CD8-positive, alpha-beta memory T cell (primary cell): ENCODE measurements around the gene ACTRT3. TPM values are rescaled to one million over a fixed set of nuclear protein-coding genes. Genes with fewer than 3 reads are reported as not detected.
A peak's percentile ranks its signal among the peaks of the same experiment; 100 is the strongest.

Experiments
- CTCF ChIA-PET: fragments of 350-600 bp; sonication (Branson Sonifier 250); formaldehyde crosslinking; loops from one replicate; lab custom pipeline; 2021; ENCODE audit warnings: antibody characterized with exemption; lab: Charles Lee
- POLR2A ChIA-PET: fragments of 350-600 bp; sonication (Branson Sonifier 250); formaldehyde crosslinking; loops from one replicate; lab custom pipeline; 2021; ENCODE audit warnings: antibody characterized with exemption; lab: Charles Lee
- DNase-seq, 5 donors: peaks; one replicate each; pipeline versions ENCODE4 v3.0.0 to v3.0.0-alpha.2; 2020 to 2022; ENCODE audit warnings: mixed read lengths in 1 of 5
- H3K27ac ChIP-seq: one replicate; pipeline ENCODE4 v1.7.0; 2013; ENCODE audit warnings: low read depth, mild to moderate bottlenecking, low read length, moderate library complexity
- H3K27me3 ChIP-seq: 2 replicates; pipeline ENCODE4 v1.7.0; 2013; ENCODE audit warnings: low read length, mild to moderate bottlenecking; ENCODE audit not compliant: insufficient read depth, poor library complexity, severe bottlenecking
- H3K36me3 ChIP-seq: 2 replicates; pipeline ENCODE4 v1.7.0; 2013; ENCODE audit warnings: mild to moderate bottlenecking, low read length, moderate library complexity; ENCODE audit not compliant: insufficient read depth
- H3K4me1 ChIP-seq: 2 replicates; pipeline ENCODE4 v1.7.0; 2013; ENCODE audit warnings: mild to moderate bottlenecking, low read length, moderate library complexity; ENCODE audit not compliant: insufficient read depth
- H3K4me3 ChIP-seq: 2 replicates; pipeline ENCODE4 v1.7.0; 2013; ENCODE audit warnings: mild to moderate bottlenecking, low read length
- H3K9me3 ChIP-seq: 2 replicates; pipeline ENCODE4 v1.7.0; 2013; ENCODE audit warnings: mild to moderate bottlenecking, low read length
- H3K27ac Mint-ChIP-seq, 8 donors: one replicate each; pipeline ENCODE4 v1.8.0; 2020 to 2021; ENCODE audit warnings: mixed read lengths in 8 of 8, mild to moderate bottlenecking in 6 of 8, inconsistent platforms in 3 of 8, moderate library complexity in 3 of 8
- H3K27me3 Mint-ChIP-seq, 2 donors: one replicate each; pipeline ENCODE4 v1.8.0; 2020 to 2021; ENCODE audit warnings: mixed read lengths in 2 of 2, mild to moderate bottlenecking in 1 of 2, moderate library complexity in 1 of 2
- H3K36me3 Mint-ChIP-seq, 3 donors: one replicate each; pipeline ENCODE4 v1.8.0; 2020 to 2021; ENCODE audit warnings: mixed read lengths in 3 of 3, inconsistent platforms in 1 of 3, mild to moderate bottlenecking in 1 of 3
- H3K4me1 Mint-ChIP-seq, 3 donors: one replicate each; pipeline ENCODE4 v1.8.0; 2020 to 2021; ENCODE audit warnings: mixed read lengths in 3 of 3, inconsistent platforms in 1 of 3, mild to moderate bottlenecking in 1 of 3
- H3K4me3 Mint-ChIP-seq, 7 donors: one replicate each; pipeline ENCODE4 v1.8.0; 2020 to 2021; ENCODE audit warnings: mixed read lengths in 7 of 7, mild to moderate bottlenecking in 6 of 7, moderate library complexity in 4 of 7, inconsistent platforms in 2 of 7
- H3K9me3 Mint-ChIP-seq, 5 donors: one replicate each; pipeline ENCODE4 v1.8.0; 2020 to 2022; ENCODE audit warnings: mixed read lengths in 5 of 5, mild to moderate bottlenecking in 3 of 5, moderate library complexity in 2 of 5, inconsistent platforms in 1 of 5
- polyA plus RNA-seq: library from polyadenylated mRNA; unstranded; fragments of 300-500 nt; fragmentation: Illumina TruSeq; gene quantifications from one replicate; pipeline ENCODE4 v1.2.3, GENCODE V29; 2021
- total RNA-seq, 2 experiments: library from RNA; stranded (reverse); gene quantifications; one replicate each; pipeline ENCODE4 v1.2.3, GENCODE V29; 2021

The ACTRT3 gene
- total and polyA plus RNA-seq, 3 experiments from 2014 or later: 0.20 to 2.6 (median 2.5) TPM

DNA sequence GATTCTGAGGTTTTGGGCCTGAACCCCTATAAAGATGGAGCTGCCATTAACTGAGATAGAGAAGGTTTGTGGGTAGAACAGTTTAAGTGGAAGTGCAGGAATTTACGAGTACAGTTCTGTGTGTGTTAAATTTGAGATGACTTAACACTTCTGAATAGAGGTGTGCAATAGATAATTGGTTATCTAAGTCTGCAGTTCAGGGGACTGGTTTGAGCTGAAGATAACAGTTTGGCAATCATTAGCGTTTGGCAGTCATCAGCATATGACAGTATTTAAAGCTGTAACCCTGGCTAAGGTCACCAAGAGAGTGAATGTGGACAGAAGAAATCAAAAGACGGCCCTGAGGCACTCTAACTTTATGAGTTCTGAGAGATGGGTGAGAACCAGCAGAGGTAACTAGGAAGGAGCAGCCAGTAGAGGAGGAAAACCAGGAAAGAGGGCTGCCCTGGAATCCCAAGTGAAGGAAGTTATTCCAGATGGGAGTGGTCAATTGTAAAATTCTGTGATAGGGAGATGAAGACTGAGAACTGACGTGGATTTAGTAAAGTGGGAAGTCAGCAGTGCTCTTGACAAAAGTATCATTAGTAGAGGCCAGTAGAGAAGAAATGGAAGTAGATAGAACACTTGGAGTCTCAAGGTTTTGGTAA lies 12.0 kb upstream of the ACTRT3 start:
- H3K4me3 Mint-ChIP-seq: peak overlapping the region in 4 of 7 donors; percentile 58 to 83 (median 70)
- peaks cover 43 to 58% (median 54%) of the 10 kb centered on the region in 3 donors for H3K4me1 Mint-ChIP-seq
- POLR2A ChIA-PET: no interaction called here

DNA sequence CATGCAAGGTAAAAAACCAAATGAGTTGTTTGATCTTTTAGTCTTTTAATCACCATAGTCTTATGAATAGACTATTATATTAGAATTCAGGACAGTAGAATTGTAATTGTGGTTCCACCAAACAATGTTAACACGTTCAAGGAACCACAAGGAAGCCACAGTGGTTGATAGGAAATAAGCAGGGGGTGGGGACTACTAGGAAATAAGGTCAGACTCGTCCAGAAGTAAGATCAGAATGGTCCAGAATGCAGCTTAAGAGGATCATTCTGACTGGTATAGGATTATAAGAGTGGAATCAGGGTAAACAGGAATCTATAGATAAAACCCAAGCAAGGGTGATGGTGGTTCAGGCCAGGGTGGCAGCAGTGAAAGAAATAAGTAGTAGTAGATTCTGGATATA lies 11.4 kb upstream of the ACTRT3 start:
- Histone ChIP-seq H3K36me3 (peaks cover 25% of the 10 kb centered on the region), H3K27me3 (no peaks in the 10 kb centered on the region), H3K27ac (no peak overlapping the region), H3K4me1 (peaks cover 17% of the 10 kb centered on the region), H3K9me3 (no peaks in the 10 kb centered on the region), H3K4me3 (no peak overlapping the region)
- Mint-ChIP-seq H3K27me3 (no peaks in the 10 kb centered on the region), H3K4me3 (peak overlapping the region; percentile 0 to 83 (median 58)), H3K9me3 (no peaks in the 10 kb centered on the region), H3K36me3 (peaks cover 13 to 83% (median 28%) of the 10 kb centered on the region in 3 donors), H3K27ac (peak overlapping the region in 7 of 8 donors; percentile 1 to 92 (median 81)), H3K4me1 (peaks cover 45 to 62% (median 60%) of the 10 kb centered on the region in 3 donors)
- DNase-seq: no peak
- ChIA-PET POLR2A (no interaction called here), CTCF (no interaction called here)

More for the DNA sequence above, 12.0 kb upstream of the ACTRT3 start:
- peaks cover 11% of the 10 kb centered on the region for H3K4me1 ChIP-seq
- Mint-ChIP-seq H3K27ac (peak overlapping the region in 7 of 8 donors; percentile 9 to 92 (median 81)), H3K9me3 (no peaks in the 10 kb centered on the region), H3K27me3 (no peaks in the 10 kb centered on the region), H3K36me3 (peaks cover 13 to 84% (median 34%) of the 10 kb centered on the region in 3 donors)
- H3K9me3 ChIP-seq: no peaks in the 10 kb centered on the region
- no peak overlapping the region for H3K4me3 ChIP-seq
- H3K27me3 ChIP-seq: no peaks in the 10 kb centered on the region
- CTCF ChIA-PET: no interaction called here
- H3K27ac ChIP-seq: no peak overlapping the region
- DNase-seq: no peak
- H3K36me3 ChIP-seq: peaks cover 31% of the 10 kb centered on the region

DNA sequence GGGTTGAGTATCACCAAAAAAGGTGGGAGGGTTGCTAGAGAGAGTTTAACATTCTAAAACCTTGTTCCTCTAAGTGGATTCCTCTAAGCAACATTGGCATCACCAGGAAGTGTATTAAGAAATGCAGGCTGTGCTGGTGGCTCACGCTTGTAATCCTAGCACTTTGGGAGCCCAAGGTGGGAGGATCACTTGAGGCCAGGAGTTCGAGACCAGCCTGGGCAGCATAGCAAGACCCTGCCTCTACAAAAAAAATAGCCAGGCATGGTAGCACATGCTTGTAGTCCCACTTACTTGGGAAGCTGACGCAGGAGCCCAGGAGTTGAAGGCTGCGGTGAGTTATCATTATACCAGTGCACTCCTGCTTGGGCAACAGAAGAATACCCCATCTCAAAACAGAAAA lies 8.5 kb upstream of the ACTRT3 start:
- peak overlapping the region in 1 of 7 donors; percentile 15 for H3K4me3 Mint-ChIP-seq
- H3K9me3 ChIP-seq: no peaks in the 10 kb centered on the region
- CTCF ChIA-PET: interaction anchor here (0.6 to 2.3 kb wide), 2 partner anchors 34 to 655 kb away, joined by 4 to 5 read pairs; partner anchors contain the start of genes LRRC34 and LRRIQ4
- no peak overlapping the region for H3K4me3 ChIP-seq
- DNase-seq: no peak
- peaks cover 0 to 2% of the 10 kb centered on the region in 2 donors for H3K27me3 Mint-ChIP-seq
- POLR2A ChIA-PET: no interaction called here
- H3K36me3 Mint-ChIP-seq: peaks cover 13 to 89% (median 32%) of the 10 kb centered on the region in 3 donors
- H3K27ac ChIP-seq: no peak overlapping the region
- peaks cover 68 to 87% (median 87%) of the 10 kb centered on the region in 3 donors for H3K4me1 Mint-ChIP-seq
- H3K36me3 ChIP-seq: peaks cover 24% of the 10 kb centered on the region
- no peaks in the 10 kb centered on the region for H3K27me3 ChIP-seq
- no peaks in the 10 kb centered on the region for H3K9me3 Mint-ChIP-seq
- H3K27ac Mint-ChIP-seq: peak overlapping the region in 2 of 8 donors; percentile 42 to 51
- peaks cover 36% of the 10 kb centered on the region for H3K4me1 ChIP-seq

DNA sequence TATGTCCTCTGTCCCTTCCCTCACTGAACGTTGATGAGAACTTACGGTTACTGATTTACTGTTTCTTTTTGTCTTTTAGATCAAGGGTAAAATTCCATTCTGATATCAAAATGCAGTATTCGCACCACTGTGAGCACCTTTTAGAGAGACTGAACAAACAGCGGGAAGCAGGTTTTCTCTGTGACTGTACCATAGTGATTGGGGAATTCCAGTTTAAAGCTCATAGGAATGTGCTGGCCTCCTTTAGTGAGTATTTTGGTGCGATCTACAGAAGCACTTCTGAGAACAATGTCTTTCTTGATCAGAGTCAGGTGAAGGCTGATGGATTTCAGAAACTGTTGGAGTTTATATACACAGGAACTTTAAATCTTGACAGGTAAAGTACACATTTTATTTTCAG lies 4.8 kb upstream of the ACTRT3 start:
- Histone ChIP-seq H3K36me3 (peaks cover 13% of the 10 kb centered on the region), H3K4me3 (peak overlapping the region; percentile 100), H3K27ac (peak overlapping the region; percentile 100), H3K4me1 (peaks cover 25% of the 10 kb centered on the region), H3K27me3 (no peaks in the 10 kb centered on the region), H3K9me3 (no peaks in the 10 kb centered on the region)
- Mint-ChIP-seq H3K27me3 (peaks cover 0 to 13% of the 10 kb centered on the region in 2 donors), H3K4me3 (peak overlapping the region; percentile 94 to 100 (median 99)), H3K36me3 (peaks cover 0 to 73% (median 16%) of the 10 kb centered on the region in 3 donors), H3K4me1 (peaks cover 58 to 81% (median 74%) of the 10 kb centered on the region in 3 donors), H3K27ac (peak overlapping the region; percentile 97 to 100 (median 100)), H3K9me3 (peaks cover 0 to 8% (median 0%) of the 10 kb centered on the region in 5 donors)
- CTCF ChIA-PET: interaction anchor here (1.7 to 3.7 kb wide), 2 partner anchors 10 to 11 kb away, joined by 5 to 23 read pairs; partner anchors contain the start of gene TERC
- DNase-seq: no peak
- POLR2A ChIA-PET: no interaction called here

DNA sequence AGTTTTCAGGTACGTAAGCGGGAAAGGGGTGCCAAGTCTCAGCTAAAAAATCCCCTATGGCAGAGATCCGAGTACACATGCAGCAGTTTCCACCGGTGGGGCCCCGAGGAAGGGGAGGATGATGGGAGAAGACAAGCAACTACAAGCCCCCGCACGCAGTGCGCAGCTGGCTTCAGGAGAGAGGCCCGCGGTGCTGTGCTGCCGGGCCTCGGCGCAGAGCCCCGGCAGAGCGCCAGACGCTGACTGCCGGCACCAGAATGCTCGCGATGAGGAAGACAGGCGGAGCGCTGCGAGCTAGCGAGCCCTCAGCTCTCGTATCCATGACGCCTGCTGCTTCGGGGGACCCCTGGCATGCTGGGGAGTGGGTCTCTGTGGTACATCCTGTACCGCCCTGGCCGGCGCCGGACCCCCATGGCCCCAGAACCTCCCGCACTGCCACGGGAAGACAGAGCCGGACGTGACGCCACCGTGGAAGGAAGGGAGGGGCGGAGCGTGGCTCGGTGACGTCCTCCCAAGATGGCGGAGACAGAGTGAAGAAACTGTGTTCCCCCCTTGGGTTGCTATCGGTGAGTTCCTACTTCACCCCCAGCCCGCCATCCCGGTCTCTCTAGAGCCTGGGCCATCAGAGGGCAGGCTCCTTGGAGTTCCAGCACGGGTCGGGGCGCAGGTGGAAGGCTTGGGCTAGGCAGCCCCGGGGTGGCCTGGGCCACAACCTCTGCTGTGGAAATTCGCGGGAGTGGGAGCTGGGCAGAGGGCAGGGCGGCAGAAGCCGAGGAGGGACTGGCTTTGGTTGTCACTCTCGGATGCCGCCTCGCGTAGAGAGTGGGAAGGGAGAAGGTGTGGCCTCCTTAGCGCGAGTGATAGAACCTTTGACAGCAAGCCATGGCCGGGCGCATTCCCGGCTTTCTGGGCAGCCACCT lies 3.8 kb upstream of the ACTRT3 start, which contains the start of gene MYNN:
MYNN (plus strand) TSS at position 500 of the 920 bp plus-strand sequence. CDS start 900 bp downstream, outside the sequence.
- ChIA-PET POLR2A (interaction anchor here (0.6 to 2.7 kb wide), 9 partner anchors 10 to 1097 kb away, joined by 3 to 31 read pairs (median 7); partner anchors contain the start of genes PHC3, RPL22L1, SEC62 and SKIL), CTCF (interaction anchor here (1.0 to 3.7 kb wide), 4 partner anchors 8 to 194 kb away, joined by 4 to 23 read pairs (median 8); partner anchors contain the start of genes SEC62 and TERC)
- H3K27me3 ChIP-seq: no peaks in the 10 kb centered on the region
- peak within 1 kb of the TSS; percentile 97 to 100 (median 100) for H3K27ac Mint-ChIP-seq
- peak within 1 kb of the TSS; percentile 100 for H3K4me3 ChIP-seq
- peaks cover 0 to 8% (median 0%) of the 10 kb centered on the region in 5 donors for H3K9me3 Mint-ChIP-seq
- H3K27ac ChIP-seq: peak within 1 kb of the TSS; percentile 100
- H3K36me3 Mint-ChIP-seq: peaks cover 0 to 64% (median 12%) of the 10 kb centered on the region in 3 donors
- peaks cover 52 to 73% (median 71%) of the 10 kb centered on the region in 3 donors for H3K4me1 Mint-ChIP-seq
- no peaks in the 10 kb centered on the region for H3K9me3 ChIP-seq
- peaks cover 0 to 13% of the 10 kb centered on the region in 2 donors for H3K27me3 Mint-ChIP-seq
- H3K4me1 ChIP-seq: peaks cover 25% of the 10 kb centered on the region
- peak; percentile 85 to 95 (median 92) for DNase-seq
- H3K36me3 ChIP-seq: peaks cover 7% of the 10 kb centered on the region
- peak within 1 kb of the TSS; percentile 94 to 100 (median 99) for H3K4me3 Mint-ChIP-seq

DNA sequence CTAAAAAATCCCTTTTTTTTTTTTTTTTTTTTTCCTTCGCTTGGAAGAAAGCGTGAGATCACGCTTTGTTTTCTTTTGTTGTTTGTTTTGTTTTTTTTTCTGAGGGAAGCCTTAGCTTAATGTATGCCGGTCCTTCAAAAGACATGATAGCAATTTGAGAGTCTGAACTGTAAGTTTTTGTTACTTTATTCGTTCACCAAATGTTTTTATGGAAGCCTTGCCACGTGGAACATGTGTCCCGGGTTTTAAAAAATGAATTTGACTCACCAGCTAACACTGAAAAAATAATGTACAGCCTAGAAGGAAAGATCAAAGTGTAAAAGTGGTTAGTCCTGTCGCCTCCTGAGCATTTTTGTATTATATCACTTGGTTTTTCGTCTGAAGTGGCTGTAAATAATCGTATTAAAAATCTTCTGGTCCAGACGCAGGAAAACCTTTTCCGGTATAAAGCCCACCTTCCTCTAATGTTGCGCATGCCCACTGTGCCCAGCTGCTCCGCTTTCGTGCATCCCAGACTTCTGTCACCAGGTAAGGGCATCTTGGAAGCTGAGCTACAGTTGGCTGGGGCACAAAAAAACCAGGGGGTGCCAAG lies 3.0 kb upstream of the ACTRT3 start:
- Histone ChIP-seq H3K4me3 (peak overlapping the region; percentile 100), H3K27me3 (no peaks in the 10 kb centered on the region), H3K9me3 (no peaks in the 10 kb centered on the region), H3K36me3 (peaks cover 7% of the 10 kb centered on the region), H3K27ac (peak overlapping the region; percentile 100), H3K4me1 (peaks cover 25% of the 10 kb centered on the region)
- POLR2A ChIA-PET: interaction anchor here (0.6 to 2.7 kb wide), 11 partner anchors 9 to 1098 kb away, joined by 3 to 31 read pairs (median 7); partner anchors contain the start of genes PHC3, RPL22L1, SEC62 and SKIL
- peak in 1 of 5 donors; percentile 52 for DNase-seq
- Mint-ChIP-seq H3K27me3 (peaks cover 0 to 13% of the 10 kb centered on the region in 2 donors), H3K4me1 (peaks cover 51 to 66% (median 64%) of the 10 kb centered on the region in 3 donors), H3K27ac (peak overlapping the region; percentile 97 to 100 (median 100)), H3K36me3 (peaks cover 0 to 57% (median 11%) of the 10 kb centered on the region in 3 donors), H3K9me3 (peaks cover 0 to 8% (median 0%) of the 10 kb centered on the region in 5 donors), H3K4me3 (peak overlapping the region; percentile 94 to 100 (median 99))
- CTCF ChIA-PET: interaction anchor here (1.0 to 3.7 kb wide), 4 partner anchors 8 to 194 kb away, joined by 4 to 23 read pairs (median 8); partner anchors contain the start of genes SEC62 and TERC
